ENCODE results near the gene KIF5B. TPM values are rescaled to one million over a fixed set of nuclear protein-coding genes. Genes with fewer than 3 reads are reported as not detected.
"Not testable (repeated sequence)": the region's sequence is repeated elsewhere in the genome, so short reads cannot be mapped to it uniquely, and the experiment has no call there.

Gene KIF5B
- total and polyA plus RNA-seq, 4 donors = 37.6 to 121 (median 68.0) TPM

GRCh38 chr10:32072025-32072800, 16.0 kb upstream of the KIF5B start:
- ATAC-seq (ENCODE audit: insufficient read depth, low FRiP score) = no peak
- TF ChIP-seq CTCF (IDR thresholded peaks at IDR 0.05; ENCODE audit: control extremely low read depth, extremely low read depth) = no peak

GRCh38 chr10:32070645-32071044, 14.4 kb upstream of the KIF5B start:
- H3K9me3 ChIP-seq (ENCODE audit: control insufficient read depth in 4 of 4, insufficient read depth in 3 of 4, low read length in 3 of 4) = no peaks in the 10 kb centered on the region
- peaks cover 0 to 6% (median 2%) of the 10 kb centered on the region in 5 donors for H3K4me1 ChIP-seq (ENCODE audit: control insufficient read depth in 5 of 5, insufficient read depth in 5 of 5, low read length in 5 of 5)
- H3K27me3 ChIP-seq (ENCODE audit: control insufficient read depth in 3 of 3, insufficient read depth in 3 of 3, low read length in 2 of 3) = no peaks in the 10 kb centered on the region
- 84 to 91% methylated on average over 2 of the region's 2 CpGs for WGBS, 2 donors
- ATAC-seq (ENCODE audit: insufficient read depth, low FRiP score) = no peak
- no peak for DNase-seq
- H3K36me3 ChIP-seq (ENCODE audit: control insufficient read depth in 4 of 4, insufficient read depth in 4 of 4, low read length in 4 of 4) = no peaks in the 10 kb centered on the region
- no peak overlapping the region for H3K4me3 ChIP-seq
- no peak for TF ChIP-seq CTCF (IDR thresholded peaks at IDR 0.05; ENCODE audit: control extremely low read depth, extremely low read depth)
- H3K27ac ChIP-seq (ENCODE audit: low read depth in 1 of 2, low read length in 1 of 2) = no peak overlapping the region
- no peak overlapping the region for H3K9ac ChIP-seq (ENCODE audit: insufficient read depth in 1 of 2, low read length in 2 of 2)

More at GRCh38 chr10:32072025-32072800, 16.0 kb upstream of the KIF5B start:
- no peaks in the 10 kb centered on the region for H3K9me3 ChIP-seq (ENCODE audit: control insufficient read depth in 4 of 4, insufficient read depth in 3 of 4, low read length in 3 of 4)
- no peak overlapping the region for H3K4me3 ChIP-seq
- no peaks in the 10 kb centered on the region for H3K36me3 ChIP-seq (ENCODE audit: control insufficient read depth in 4 of 4, insufficient read depth in 4 of 4, low read length in 4 of 4)
- DNase-seq = no peak
- H3K27me3 ChIP-seq (ENCODE audit: control insufficient read depth in 3 of 3, insufficient read depth in 3 of 3, low read length in 2 of 3) = no peaks in the 10 kb centered on the region
- H3K9ac ChIP-seq (ENCODE audit: insufficient read depth in 1 of 2, low read length in 2 of 2) = no peak overlapping the region
- peaks cover 0 to 6% (median 2%) of the 10 kb centered on the region in 5 donors for H3K4me1 ChIP-seq (ENCODE audit: control insufficient read depth in 5 of 5, insufficient read depth in 5 of 5, low read length in 5 of 5)
- H3K27ac ChIP-seq (ENCODE audit: low read depth in 1 of 2, low read length in 1 of 2) = no peak overlapping the region
- WGBS, 2 donors = 84 to 93% methylated on average over 7 of the region's 7 CpGs

GRCh38 chr10:32068569-32068968, 12.3 kb upstream of the KIF5B start:
- 84 to 89% methylated on average over 12 of the region's 12 CpGs for WGBS, 2 donors
- ATAC-seq (ENCODE audit: insufficient read depth, low FRiP score) (no peak), DNase-seq (no peak)
- Histone ChIP-seq H3K9me3 (ENCODE audit: control insufficient read depth in 4 of 4, insufficient read depth in 3 of 4, low read length in 3 of 4) (no peaks in the 10 kb centered on the region), H3K4me3 (no peak overlapping the region), H3K27me3 (ENCODE audit: control insufficient read depth in 3 of 3, insufficient read depth in 3 of 3, low read length in 2 of 3) (no peaks in the 10 kb centered on the region), H3K27ac (ENCODE audit: low read depth in 1 of 2, low read length in 1 of 2) (no peak overlapping the region), H3K4me1 (ENCODE audit: control insufficient read depth in 5 of 5, insufficient read depth in 5 of 5, low read length in 5 of 5) (peaks cover 0 to 3% (median 2%) of the 10 kb centered on the region in 5 donors), H3K36me3 (ENCODE audit: control insufficient read depth in 4 of 4, insufficient read depth in 4 of 4, low read length in 4 of 4) (no peaks in the 10 kb centered on the region), H3K9ac (ENCODE audit: insufficient read depth in 1 of 2, low read length in 2 of 2) (no peak overlapping the region)
- no peak for TF ChIP-seq CTCF (IDR thresholded peaks at IDR 0.05; ENCODE audit: control extremely low read depth, extremely low read depth)

- not testable (repeated sequence) for H3K9me3 ChIP-seq (ENCODE audit: control insufficient read depth in 4 of 4, insufficient read depth in 3 of 4, low read length in 3 of 4); H3K4me3 ChIP-seq; H3K27ac ChIP-seq (ENCODE audit: low read depth in 1 of 2, low read length in 1 of 2); H3K36me3 ChIP-seq (ENCODE audit: control insufficient read depth in 4 of 4, insufficient read depth in 4 of 4, low read length in 4 of 4); DNase-seq; ATAC-seq (ENCODE audit: insufficient read depth, low FRiP score); H3K4me1 ChIP-seq (ENCODE audit: control insufficient read depth in 5 of 5, insufficient read depth in 5 of 5, low read length in 5 of 5); H3K27me3 ChIP-seq (ENCODE audit: control insufficient read depth in 3 of 3, insufficient read depth in 3 of 3, low read length in 2 of 3); H3K9ac ChIP-seq (ENCODE audit: insufficient read depth in 1 of 2, low read length in 2 of 2)
- 74 to 82% methylated on average over 5 of the region's 5 CpGs for WGBS, 2 donors
Observed at GRCh38 chr10:32067931-32068330, 11.7 kb upstream of the KIF5B start.

All from lung (tissue), 12 donors.